H1 (cell line): ENCODE results near the gene AP4B1. TPM values are rescaled to one million over a fixed set of nuclear protein-coding genes. Genes with fewer than 3 reads are reported as not detected.

Experiments
- CTCF ChIA-PET: fragments of 300-600 bp; sonication (Branson Sonifier 250); formaldehyde crosslinking; loops from one replicate; lab custom pipeline; 2021; ENCODE audit not compliant: partially characterized antibody; lab: Charles Lee
- POLR2A ChIA-PET: fragments of 300-600 bp; sonication (Branson Sonifier 250); formaldehyde crosslinking; loops from one replicate; lab custom pipeline; 2021; ENCODE audit warnings: inconsistent platforms; ENCODE audit not compliant: partially characterized antibody; lab: Charles Lee
- DNase-seq, 2 experiments: peaks; one replicate each; pipeline versions ENCODE4 v3.0.0 to v3.0.0-alpha.2; 2010 to 2022; ENCODE audit warnings: low spot score in 2 of 2, low read depth in 1 of 2, mixed read lengths in 1 of 2
- FAIRE-seq: peaks from 2 replicates; lab custom pipeline; 2011; peaks lifted over from hg19 to GRCh38; lab: Jason Lieb, UNC
- H2AFZ ChIP-seq: 2 replicates; pipeline ENCODE4 v1.8.1; 2012; ENCODE audit warnings: low read length, inconsistent platforms
- H2AK5ac ChIP-seq: 2 replicates; pipeline ENCODE4 v1.6.1; 2013; ENCODE audit warnings: low read depth, low read length
- H2BK120ac ChIP-seq: replicated peaks from 2 replicates; pipeline ENCODE3; 2013; ENCODE audit warnings: low read depth, low read length, inconsistent platforms
- H2BK12ac ChIP-seq: 2 replicates; pipeline ENCODE4 v1.6.1; 2013; ENCODE audit warnings: low read depth, low read length
- H2BK15ac ChIP-seq: 2 replicates; pipeline ENCODE4 v1.6.1; 2013; ENCODE audit warnings: low read length
- H2BK20ac ChIP-seq: 2 replicates; pipeline ENCODE4 v1.6.1; 2013; ENCODE audit warnings: low read length
- H2BK5ac ChIP-seq: 2 replicates; pipeline ENCODE4 v1.6.1; 2013; ENCODE audit warnings: low read depth, low read length
- H3K14ac ChIP-seq: 2 replicates; pipeline ENCODE4 v1.6.1; 2013; ENCODE audit warnings: inconsistent platforms; ENCODE audit not compliant: insufficient read length
- H3K18ac ChIP-seq: 2 replicates; pipeline ENCODE4 v1.6.1; 2013; ENCODE audit warnings: low read length; ENCODE audit errors: extremely low read depth
- H3K23ac ChIP-seq: 2 replicates; pipeline ENCODE4 v1.6.1; 2013; ENCODE audit warnings: inconsistent platforms; ENCODE audit not compliant: insufficient read length
- H3K23me2 ChIP-seq: 2 replicates; pipeline ENCODE4 v1.6.1; 2013; ENCODE audit warnings: low read depth, low read length
- H3K27ac ChIP-seq: 2 replicates; pipeline ENCODE4 v1.6.1; 2011; ENCODE audit warnings: low read depth, low read length, inconsistent platforms
- H3K27me3 ChIP-seq, 4 experiments: replicated peaks in 1 of 4; 1 replicate in 1 of 4; 2 replicates in 3 of 4; pipeline versions ENCODE4 v1.6.1 to v1.8.1; 2011 to 2013; ENCODE audit warnings: low read length in 3 of 4, mild to moderate bottlenecking in 3 of 4, inconsistent platforms in 2 of 4, mixed read lengths in 2 of 4, moderate library complexity in 1 of 4; ENCODE audit not compliant: control insufficient read depth in 3 of 4, insufficient read depth in 3 of 4; ENCODE audit errors: extremely low read depth in 1 of 4
- H3K36me3 ChIP-seq, 4 experiments: 2 replicates each; pipeline versions ENCODE4 v1.6.1 to v1.8.1; 2011 to 2013; ENCODE audit warnings: mild to moderate bottlenecking in 4 of 4, low read length in 3 of 4, moderate library complexity in 2 of 4, control low read depth in 1 of 4, inconsistent platforms in 1 of 4; ENCODE audit not compliant: insufficient read depth in 4 of 4, control insufficient read depth in 2 of 4
- H3K4ac ChIP-seq: replicated peaks from 2 replicates; pipeline ENCODE3; 2013; ENCODE audit warnings: low read length, low read depth, mixed read lengths, inconsistent platforms; ENCODE audit not compliant: insufficient read length
- H3K4me1 ChIP-seq, 4 experiments: replicated peaks in 1 of 4; 1 replicate in 1 of 4; 2 replicates in 3 of 4; pipeline versions ENCODE4 v1.6.1 to v1.8.1; 2011 to 2013; ENCODE audit warnings: low read length in 3 of 4, inconsistent platforms in 2 of 4, mixed read lengths in 1 of 4; ENCODE audit not compliant: insufficient read depth in 4 of 4, control insufficient read depth in 3 of 4
- H3K4me2 ChIP-seq, 2 experiments: 2 replicates each; pipeline versions ENCODE4 v1.6.1 to v1.8.1; 2011 to 2013; ENCODE audit warnings: low read depth in 2 of 2, low read length in 2 of 2, control low read depth in 1 of 2, inconsistent platforms in 1 of 2, mild to moderate bottlenecking in 1 of 2; ENCODE audit not compliant: insufficient read depth in 1 of 2
- H3K4me3 ChIP-seq, 4 experiments: fragments of 200-600, 300-600 bp in 1 of 4; sonication (generic), shearing (Covaris generic), sonication (Bioruptor Twin) in 1 of 4; 2 replicates each; pipeline versions ENCODE4 v1.5.1 to v1.8.1; 2011 to 2016; ENCODE audit warnings: low read length in 4 of 4, low read depth in 3 of 4, control low read depth in 2 of 4, inconsistent platforms in 2 of 4, mild to moderate bottlenecking in 2 of 4, mixed read lengths in 1 of 4, moderate library complexity in 1 of 4; ENCODE audit not compliant: insufficient read depth in 2 of 4; ENCODE audit errors: extremely low read depth in 1 of 4
- H3K56ac ChIP-seq: replicated peaks from 2 replicates; pipeline ENCODE3; 2013; ENCODE audit warnings: low read depth, mild to moderate bottlenecking, mixed read lengths, low read length, inconsistent platforms; ENCODE audit not compliant: insufficient read length
- H3K79me1 ChIP-seq: 2 replicates; pipeline ENCODE4 v1.6.1; 2013; ENCODE audit warnings: low read depth, low read length, control low read depth
- H3K79me2 ChIP-seq, 2 experiments: 2 replicates each; pipeline versions ENCODE4 v1.6.1 to v1.8.1; 2012 to 2013; ENCODE audit warnings: low read length in 2 of 2, mild to moderate bottlenecking in 2 of 2, inconsistent platforms in 1 of 2; ENCODE audit not compliant: insufficient read depth in 2 of 2, control insufficient read depth in 1 of 2
- H3K9ac ChIP-seq, 4 experiments: replicated peaks in 1 of 4; 1 replicate in 1 of 4; 2 replicates in 3 of 4; pipeline versions ENCODE4 v1.6.1 to v1.8.1; 2011 to 2013; ENCODE audit warnings: low read depth in 3 of 4, low read length in 3 of 4, control low read depth in 2 of 4, mild to moderate bottlenecking in 2 of 4, moderate library complexity in 2 of 4, inconsistent platforms in 1 of 4; ENCODE audit errors: extremely low read depth in 1 of 4
- H3K9me3 ChIP-seq, 2 experiments: 2 replicates each; pipeline versions ENCODE4 v1.6.1 to v1.8.1; 2012 to 2013; ENCODE audit warnings: mild to moderate bottlenecking in 2 of 2, moderate library complexity in 2 of 2, control low read depth in 1 of 2, inconsistent platforms in 1 of 2, low read depth in 1 of 2, low read length in 1 of 2, mixed read lengths in 1 of 2; ENCODE audit not compliant: insufficient read depth in 2 of 2
- H4K20me1 ChIP-seq, 2 experiments: replicated peaks in 1 of 2; 2 replicates each; pipeline versions ENCODE3 to v1.8.1; 2011 to 2013; ENCODE audit warnings: inconsistent platforms in 2 of 2, low read length in 2 of 2, mild to moderate bottlenecking in 1 of 2; ENCODE audit not compliant: insufficient read depth in 2 of 2, control insufficient read depth in 1 of 2
- H4K5ac ChIP-seq: 2 replicates; pipeline ENCODE4 v1.6.1; 2013; ENCODE audit warnings: low read length, low read depth, mixed read lengths, inconsistent platforms; ENCODE audit not compliant: insufficient read length
- H4K8ac ChIP-seq: 2 replicates; pipeline ENCODE4 v1.8.0; 2013; ENCODE audit warnings: mild to moderate bottlenecking, moderate library complexity, low read length, inconsistent platforms; ENCODE audit not compliant: insufficient read depth; ENCODE audit errors: extremely low read depth
- H4K91ac ChIP-seq: replicated peaks from 2 replicates; pipeline ENCODE3; 2013; ENCODE audit warnings: low read length, mixed read lengths, inconsistent platforms; ENCODE audit not compliant: insufficient read length
- CHD2 ChIP-seq: IDR thresholded peaks from 2 replicates; pipeline ENCODE4 v1.6.1; 2012; ENCODE audit warnings: low read length, improper control_type of control experiment
- JUND ChIP-seq: IDR thresholded peaks from 2 replicates; pipeline ENCODE4 v1.6.1; 2011; ENCODE audit warnings: mild to moderate bottlenecking, improper control_type of control experiment, low read length
- MAFK ChIP-seq: IDR thresholded peaks from 2 replicates; pipeline ENCODE4 v1.6.1; 2012; ENCODE audit warnings: low read depth, mild to moderate bottlenecking, improper control_type of control experiment, low read length
- POLR2AphosphoS5 ChIP-seq: IDR thresholded peaks from 2 replicates; pipeline ENCODE4 v1.6.1; 2011; ENCODE audit warnings: low read depth, low read length
- SIN3A ChIP-seq, 2 experiments: IDR thresholded peaks in 1 of 2; conservative IDR thresholded peaks in 1 of 2; 2 replicates each; pipeline ENCODE4 v1.6.1; 2011 to 2012; ENCODE audit warnings: low read length in 2 of 2, improper control_type of control experiment in 1 of 2, low read depth in 1 of 2, mild to moderate bottlenecking in 1 of 2
- SIX5 ChIP-seq: IDR thresholded peaks from 2 replicates; pipeline ENCODE4 v1.6.1; 2011; ENCODE audit warnings: mild to moderate bottlenecking, low read depth, low read length
- SP1 ChIP-seq: IDR thresholded peaks from 2 replicates; pipeline ENCODE4 v1.6.1; 2011; ENCODE audit warnings: low read depth, low read length
- SP4 ChIP-seq: IDR thresholded peaks from 2 replicates; pipeline ENCODE4 v1.6.1; 2012; ENCODE audit warnings: low read length, inconsistent platforms
- YY1 ChIP-seq: IDR thresholded peaks from 2 replicates; pipeline ENCODE4 v1.6.1; 2011; ENCODE audit warnings: low read depth, mild to moderate bottlenecking, low read length
- WGBS, 2 experiments: shearing (Covaris generic) in 1 of 2; methylation state at CpG; one replicate each; pipeline versions ENCODE4 v1.1.6 to v1.1.7; 2013 to 2015; ENCODE audit warnings: low lambda C conversion rate in 2 of 2, mixed read lengths in 2 of 2, inconsistent platforms in 1 of 2, low coverage in 1 of 2, missing lambda C conversion rate in 1 of 2; ENCODE audit not compliant: insufficient replicate concordance in 2 of 2, insufficient coverage in 1 of 2, insufficient read length in 1 of 2; ENCODE audit errors: extremely low coverage in 1 of 2, missing lambda C conversion rate in 1 of 2; 5-methylcytosine and 5-hydroxymethylcytosine counted together
- polyA plus RNA-seq, 7 experiments: library from polyadenylated mRNA; depleted of rRNA in 3 of 7; stranded (reverse) in 5 of 7; unstranded in 2 of 7; fragments of >200 nt in 5 of 7; fragments of 200-250 nt in 2 of 7; gene quantifications; 1 replicate in 5 of 7; 2 replicates in 1 of 7; 4 replicates in 1 of 7; pipeline versions ENCODE4 v1.2.1 to v1.2.3, GENCODE V29; 2011 to 2013; ENCODE audit warnings: missing spikeins in 2 of 7, mixed read lengths in 2 of 7
- total RNA-seq: library from RNA; stranded (reverse); fragmentation: NEBNext Ultra II Directional; extraction: Animal tissue kit (Norgen Biotek cat#: 25700); gene quantifications from 2 replicates; pipeline ENCODE4 v1.2.1, GENCODE V29; 2021

Gene AP4B1
- total and polyA plus RNA-seq, 2 of the 8 experiments (the other 6 are each of a cell fraction or from before 2014, with no cell fraction given): 8.9 to 9.0 TPM

DNA sequence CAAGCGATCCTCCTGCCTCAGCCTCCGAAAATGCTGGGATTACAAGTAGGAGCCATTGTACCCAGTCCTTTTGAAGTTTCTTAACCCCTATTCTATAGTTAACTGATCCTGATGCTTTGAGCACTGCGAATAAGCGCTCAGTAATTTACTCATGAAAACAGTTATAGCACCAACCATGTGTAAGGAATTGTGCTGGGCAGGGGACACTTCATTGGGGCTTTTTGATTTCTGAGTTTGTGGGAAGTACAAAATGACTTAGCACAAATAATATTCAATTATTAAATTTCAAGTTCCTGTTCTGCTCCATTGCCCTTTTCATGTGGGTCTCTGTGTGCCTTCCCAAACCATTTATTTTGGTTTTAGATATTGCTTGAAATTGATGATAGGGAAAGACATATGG, 18.4 kb upstream of the AP4B1 start:
- Histone ChIP-seq H2AFZ (no peak overlapping the region), H3K36me3 (no peaks in the 10 kb centered on the region), H2BK20ac (no peak overlapping the region), H3K4ac (no peak overlapping the region), H3K27ac (no peak overlapping the region), H3K4me1 (no peaks in the 10 kb centered on the region), H3K23me2 (no peaks in the 10 kb centered on the region), H4K5ac (no peak overlapping the region), H2BK5ac (no peak overlapping the region), H3K23ac (no peak overlapping the region), H3K79me2 (no peaks in the 10 kb centered on the region), H3K18ac (no peak overlapping the region), H3K9ac (no peak overlapping the region), H2AK5ac (no peak overlapping the region), H3K27me3 (no peaks in the 10 kb centered on the region; a peak in 1 of 7 replicates), H2BK120ac (no peak overlapping the region), H4K20me1 (no peaks in the 10 kb centered on the region), H2BK12ac (no peak overlapping the region), H3K56ac (no peak overlapping the region), H4K8ac (no peak overlapping the region), H3K79me1 (no peaks in the 10 kb centered on the region), H3K4me3 (no peak overlapping the region), H3K9me3 (no peaks in the 10 kb centered on the region), H3K14ac (no peak overlapping the region), H4K91ac (no peak overlapping the region), H3K4me2 (no peak overlapping the region), H2BK15ac (no peak overlapping the region)
- POLR2A ChIA-PET: no interaction called here
- TF ChIP-seq JUND: no peak
- no peak for TF ChIP-seq SP4
- TF ChIP-seq MAFK: no peak
- TF ChIP-seq POLR2AphosphoS5: no peak
- TF ChIP-seq SIN3A (conservative IDR thresholded peaks at IDR 0.05 in 1 of 2, IDR thresholded peaks at IDR 0.05 in 1 of 2; ENCODE audit: low read depth in 1 of 2, low read length in 2 of 2): no peak
- TF ChIP-seq YY1: no peak
- no peak for TF ChIP-seq CHD2
- no peak for TF ChIP-seq SIX5
- TF ChIP-seq SP1: no peak
- CTCF ChIA-PET: no interaction called here
- no peak for FAIRE-seq
- 94% methylated on average over 4 of the region's 4 CpGs; no CpG with 5 or more reads in 1 of the 2 experiments for WGBS, 2 experiments
- DNase-seq: no peak
